Stimulated activated CD4-positive, alpha-beta T cell treated with anti-CD3 and anti-CD28 coated beads, Interleukin-4, amount 100 ng/mL, for 48 hours (primary cell): ENCODE measurements around the gene CHSY1.

Experiments
- DNase-seq, 2 donors: peaks; one replicate each; pipeline ENCODE4 v3.0.0-alpha.2; 2020; ENCODE audit warnings: low read depth in 2 of 2

The CHSY1 gene

GRCh38 chr15:101152914-101153313, 98.9 kb downstream of the CHSY1 start:
- DNase-seq, result no peak

- DNase-seq, result no peak
Measured at GRCh38 chr15:101151288-101151687, 100.6 kb downstream of the CHSY1 start.

- DNase-seq, result no peak
Measured at GRCh38 chr15:101150723-101151040, 101.2 kb downstream of the CHSY1 start.

- DNase-seq, result no peak
Measured at GRCh38 chr15:101149864-101150722, 101.8 kb downstream of the CHSY1 start.

- DNase-seq, result no peak
Measured at GRCh38 chr15:101148881-101149664, 102.8 kb downstream of the CHSY1 start.

GRCh38 chr15:101148166-101148880, 103.5 kb downstream of the CHSY1 start:
- DNase-seq, result no peak

- no peak for DNase-seq
Measured at GRCh38 chr15:101147181-101147580, 104.7 kb downstream of the CHSY1 start.

- no peak for DNase-seq
Measured at GRCh38 chr15:101146118-101146702, 105.6 kb downstream of the CHSY1 start.

GRCh38 chr15:101145362-101145761, 106.5 kb downstream of the CHSY1 start:
- DNase-seq, result no peak

GRCh38 chr15:101143321-101143720, 108.5 kb downstream of the CHSY1 start:
- no peak for DNase-seq

GRCh38 chr15:101142711-101143110, 109.1 kb downstream of the CHSY1 start:
- DNase-seq, result no peak

- DNase-seq, result no peak
Measured at GRCh38 chr15:101141926-101142527, 109.8 kb downstream of the CHSY1 start.

- no peak for DNase-seq
Measured at GRCh38 chr15:101140697-101141065, 111.2 kb downstream of the CHSY1 start.

- no peak for DNase-seq
Measured at GRCh38 chr15:101139986-101140696, 111.7 kb downstream of the CHSY1 start.

- no peak for DNase-seq
Measured at GRCh38 chr15:101138913-101139880, 112.7 kb downstream of the CHSY1 start.

GRCh38 chr15:101138086-101138660, 113.7 kb downstream of the CHSY1 start:
- no peak for DNase-seq

- no peak for DNase-seq
Measured at GRCh38 chr15:101137312-101137940, 114.4 kb downstream of the CHSY1 start.

GRCh38 chr15:101136381-101137268, 115.2 kb downstream of the CHSY1 start:
- DNase-seq, result no peak
